Measurements from ENCODE around the gene FGD2. TPM values are rescaled to one million over a fixed set of nuclear protein-coding genes. Genes with fewer than 3 reads are reported as not detected.

Gene FGD2
- total and polyA plus RNA-seq, 7 donors = 3.7 to 40.8 (median 20.1) TPM

DNA sequence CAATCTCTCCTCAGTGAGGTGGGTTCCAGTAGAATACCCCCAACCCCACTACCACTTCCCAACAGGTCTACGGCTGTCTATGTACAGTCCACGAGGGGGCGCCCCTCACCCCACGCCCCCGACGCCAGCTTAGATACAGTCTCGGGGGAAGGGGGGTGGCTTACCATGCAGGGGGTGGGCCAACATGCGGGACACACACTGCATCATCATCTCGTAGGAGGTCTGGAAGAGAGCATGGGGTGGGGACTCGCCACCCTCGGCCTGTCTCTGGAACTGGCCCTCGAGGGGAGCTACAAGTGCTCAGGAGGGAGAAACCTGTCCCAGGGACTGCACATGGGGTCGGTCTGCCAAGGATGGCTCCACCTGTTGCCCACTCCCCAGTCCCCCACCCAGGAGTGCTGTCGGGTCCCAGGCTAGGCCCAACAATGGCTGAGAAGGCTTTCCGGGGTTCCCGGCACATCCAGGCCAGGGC lies 27.9 kb upstream of the FGD2 start:
- peaks cover 0 to 49% (median 44%) of the 10 kb centered on the region in 4 donors for H3K4me1 ChIP-seq
- WGBS, 2 donors = 85 to 86% methylated on average over 16 of the region's 16 CpGs
- no peaks in the 10 kb centered on the region for H3K27me3 ChIP-seq
- intact Hi-C loops (cut with DNase I) = no loop called here
- peaks cover 50 to 61% (median 58%) of the 10 kb centered on the region in 4 donors for H3K36me3 ChIP-seq
- TF ChIP-seq, protein P1, sequence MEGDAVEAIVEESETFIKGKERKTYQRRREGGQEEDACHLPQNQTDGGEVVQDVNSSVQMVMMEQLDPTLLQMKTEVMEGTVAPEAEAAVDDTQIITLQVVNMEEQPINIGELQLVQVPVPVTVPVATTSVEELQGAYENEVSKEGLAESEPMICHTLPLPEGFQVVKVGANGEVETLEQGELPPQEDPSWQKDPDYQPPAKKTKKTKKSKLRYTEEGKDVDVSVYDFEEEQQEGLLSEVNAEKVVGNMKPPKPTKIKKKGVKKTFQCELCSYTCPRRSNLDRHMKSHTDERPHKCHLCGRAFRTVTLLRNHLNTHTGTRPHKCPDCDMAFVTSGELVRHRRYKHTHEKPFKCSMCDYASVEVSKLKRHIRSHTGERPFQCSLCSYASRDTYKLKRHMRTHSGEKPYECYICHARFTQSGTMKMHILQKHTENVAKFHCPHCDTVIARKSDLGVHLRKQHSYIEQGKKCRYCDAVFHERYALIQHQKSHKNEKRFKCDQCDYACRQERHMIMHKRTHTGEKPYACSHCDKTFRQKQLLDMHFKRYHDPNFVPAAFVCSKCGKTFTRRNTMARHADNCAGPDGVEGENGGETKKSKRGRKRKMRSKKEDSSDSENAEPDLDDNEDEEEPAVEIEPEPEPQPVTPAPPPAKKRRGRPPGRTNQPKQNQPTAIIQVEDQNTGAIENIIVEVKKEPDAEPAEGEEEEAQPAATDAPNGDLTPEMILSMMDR (IDR thresholded peaks at IDR 0.05) = peak in 2 of 4 experiments; percentile 9 to 34
- no peak for TF ChIP-seq POLR2AphosphoS5 (IDR thresholded peaks at IDR 0.05)
- DNase-seq = no peak
- no peak overlapping the region for H3K4me3 ChIP-seq
- H3K27ac ChIP-seq = peak overlapping the region in 1 of 4 donors; percentile 12
- H3K9me3 ChIP-seq = no peaks in the 10 kb centered on the region

GRCh38 chr6:36978421-36979346 lies 26.8 kb upstream of the FGD2 start:
- H3K4me3 ChIP-seq = no peak overlapping the region
- peaks cover 0 to 52% (median 50%) of the 10 kb centered on the region in 4 donors for H3K4me1 ChIP-seq
- H3K36me3 ChIP-seq = peaks cover 45 to 49% (median 48%) of the 10 kb centered on the region in 4 donors
- H3K27ac ChIP-seq = peak overlapping the region in 2 of 4 donors; percentile 60 to 63
- H3K27me3 ChIP-seq = no peaks in the 10 kb centered on the region
- WGBS, 2 donors = 81 to 90% methylated on average over 11 of the region's 11 CpGs
- no peaks in the 10 kb centered on the region for H3K9me3 ChIP-seq
- TF ChIP-seq POLR2A (IDR thresholded peaks at IDR 0.05) (no peak), EP300 (IDR thresholded peaks at IDR 0.05) (no peak)
- TF ChIP-seq, protein P1 (IDR thresholded peaks at IDR 0.05) = no peak
- DNase-seq = no peak
- intact Hi-C loops (cut with DNase I) = loop anchor here (1.0 to 2.0 kb wide), 3 partner anchors 40 to 214 kb away; partner anchors contain the start of gene C6orf89

- Histone ChIP-seq H3K4me1 (peaks cover 0 to 58% (median 56%) of the 10 kb centered on the region in 4 donors), H3K9me3 (no peaks in the 10 kb centered on the region), H3K4me3 (no peak overlapping the region), H3K36me3 (peaks cover 38 to 43% (median 42%) of the 10 kb centered on the region in 4 donors), H3K27ac (peak overlapping the region in 3 of 4 donors; percentile 50 to 63 (median 60)), H3K27me3 (no peaks in the 10 kb centered on the region)
- intact Hi-C loops (cut with DNase I) = loop anchor here (1.0 to 2.0 kb wide), 3 partner anchors 39 to 215 kb away; partner anchors contain the start of gene C6orf89
- peak; percentile 87 for DNase-seq
- TF ChIP-seq, protein P1 (IDR thresholded peaks at IDR 0.05) = peak; percentile 54 to 66 (median 60)
- TF ChIP-seq POLR2A (IDR thresholded peaks at IDR 0.05) (no peak), POLR2AphosphoS5 (IDR thresholded peaks at IDR 0.05) (peak in 1 of 4 donors; percentile 26), EP300 (IDR thresholded peaks at IDR 0.05) (no peak)
- WGBS, 2 donors = 45 to 50% methylated on average over 4 of the region's 4 CpGs
Observed at GRCh38 chr6:36979347-36979742, 26.1 kb upstream of the FGD2 start.

DNA sequence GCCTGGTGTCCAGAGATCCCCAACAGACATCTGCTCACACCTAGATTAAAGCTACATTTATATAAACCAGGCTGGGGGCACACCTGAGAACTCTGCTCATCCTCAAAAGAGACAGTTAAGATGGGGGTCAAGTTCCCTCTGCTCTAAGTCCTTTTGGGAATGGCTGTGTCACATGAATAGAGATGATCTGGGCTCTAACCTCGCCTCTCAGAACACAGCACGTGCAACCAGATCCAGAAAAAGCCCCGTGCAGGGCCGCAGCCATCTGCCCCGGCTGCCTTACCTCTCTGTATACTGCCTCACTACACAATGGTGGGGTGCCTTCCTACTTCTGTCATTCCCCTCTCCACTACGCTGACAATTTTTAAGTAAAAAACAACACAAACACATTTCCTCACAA lies 25.3 kb upstream of the FGD2 start:
- Histone ChIP-seq H3K27me3 (no peaks in the 10 kb centered on the region), H3K4me1 (peaks cover 0 to 66% (median 62%) of the 10 kb centered on the region in 4 donors), H3K36me3 (peaks cover 30 to 35% (median 34%) of the 10 kb centered on the region in 4 donors), H3K27ac (peak overlapping the region in 3 of 4 donors; percentile 50 to 63 (median 60)), H3K4me3 (no peak overlapping the region), H3K9me3 (no peaks in the 10 kb centered on the region)
- DNase-seq = no peak
- TF ChIP-seq EP300 (IDR thresholded peaks at IDR 0.05) (no peak), POLR2A (IDR thresholded peaks at IDR 0.05) (no peak), POLR2AphosphoS5 (IDR thresholded peaks at IDR 0.05) (no peak)
- TF ChIP-seq, protein P1 (IDR thresholded peaks at IDR 0.05) = no peak
- intact Hi-C loops (cut with DNase I) = loop anchor here (5.0 kb wide), 1 partner anchor 73 kb away; no protein-coding TSS in a partner anchor
- WGBS, 2 donors = 79 to 81% methylated on average over 6 of the region's 6 CpGs
